Hematopoietic multipotent progenitor cell treated with erythropoietin and hydrocortisone succinate and interleukin-3 and kit ligand, for 8 days (in vitro differentiated cells): ENCODE results near the gene CFAP107.
"Not testable (repeated sequence)": the region's sequence is repeated elsewhere in the genome, so short reads cannot be mapped to it uniquely, and the experiment has no call there.

Experiments used
- DNase-seq: peaks from one replicate; pipeline ENCODE4 v3.0.0-alpha.2; 2015

CFAP107 gene, protein sequence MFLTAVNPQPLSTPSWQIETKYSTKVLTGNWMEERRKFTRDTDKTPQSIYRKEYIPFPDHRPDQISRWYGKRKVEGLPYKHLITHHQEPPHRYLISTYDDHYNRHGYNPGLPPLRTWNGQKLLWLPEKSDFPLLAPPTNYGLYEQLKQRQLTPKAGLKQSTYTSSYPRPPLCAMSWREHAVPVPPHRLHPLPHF

GRCh38 chr1:12745992-12746323, at the start of gene CFAP107:
Gene CFAP107 (plus strand): TSS chr1:12746200. CDS start chr1:12746431, 231 bp downstream.
- DNase-seq, result no peak

- no peak for DNase-seq
These were observed 49.3 kb upstream of the CFAP107 start for GRCh38 chr1:12696658-12697057.

GRCh38 chr1:12697397-12697796, 48.6 kb upstream of the CFAP107 start:
- no peak for DNase-seq

DNA sequence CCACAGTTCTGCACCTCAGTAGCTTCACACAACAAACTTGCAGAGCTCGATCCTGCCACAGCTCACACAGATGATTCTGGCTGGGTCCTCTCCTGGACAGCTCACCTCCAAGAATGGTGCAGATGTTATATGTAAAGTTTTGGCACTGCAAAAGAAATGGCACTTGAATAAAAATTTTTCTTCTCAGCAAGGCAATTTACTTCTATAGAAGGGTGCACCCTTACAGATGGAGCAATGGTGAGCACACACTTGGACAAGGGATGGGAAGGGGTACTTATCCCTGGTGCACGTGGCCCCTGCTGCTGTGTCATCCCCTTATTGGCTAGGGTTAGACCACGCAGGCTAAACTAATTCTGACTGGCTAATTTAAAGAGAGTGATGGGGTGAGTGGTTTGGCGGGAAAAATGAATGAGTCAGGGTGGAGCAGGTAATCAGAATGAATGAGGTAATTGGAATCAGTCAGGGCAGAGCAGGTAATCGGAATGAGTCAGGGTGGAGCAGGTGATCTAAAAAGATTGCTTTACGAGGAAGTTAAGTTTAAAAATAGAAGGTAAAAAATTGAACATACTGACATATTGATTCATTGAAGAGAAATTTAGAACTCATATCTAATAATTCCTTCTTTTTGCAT, 42.1 kb upstream of the CFAP107 start:
- no peak for DNase-seq

DNA sequence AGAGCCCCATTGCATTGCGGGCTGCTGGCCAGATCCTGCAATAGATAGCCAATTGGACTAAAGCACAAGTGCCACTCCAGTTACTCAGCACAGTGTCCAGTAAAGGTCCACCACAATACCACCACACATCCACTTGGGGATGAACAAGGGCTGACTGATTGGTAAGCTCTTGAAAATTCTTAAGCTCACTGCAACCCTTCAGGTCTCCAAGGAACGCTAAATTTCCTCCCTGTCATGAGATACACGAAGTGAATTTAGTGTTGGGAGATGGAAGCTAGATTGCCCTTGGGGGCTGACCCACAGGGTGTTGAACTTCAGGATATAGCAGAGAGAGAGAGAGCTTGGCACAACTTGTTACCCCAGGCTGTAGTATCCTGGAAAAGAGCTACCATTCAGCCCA, 39.9 kb upstream of the CFAP107 start:
- DNase-seq, result no peak

DNA sequence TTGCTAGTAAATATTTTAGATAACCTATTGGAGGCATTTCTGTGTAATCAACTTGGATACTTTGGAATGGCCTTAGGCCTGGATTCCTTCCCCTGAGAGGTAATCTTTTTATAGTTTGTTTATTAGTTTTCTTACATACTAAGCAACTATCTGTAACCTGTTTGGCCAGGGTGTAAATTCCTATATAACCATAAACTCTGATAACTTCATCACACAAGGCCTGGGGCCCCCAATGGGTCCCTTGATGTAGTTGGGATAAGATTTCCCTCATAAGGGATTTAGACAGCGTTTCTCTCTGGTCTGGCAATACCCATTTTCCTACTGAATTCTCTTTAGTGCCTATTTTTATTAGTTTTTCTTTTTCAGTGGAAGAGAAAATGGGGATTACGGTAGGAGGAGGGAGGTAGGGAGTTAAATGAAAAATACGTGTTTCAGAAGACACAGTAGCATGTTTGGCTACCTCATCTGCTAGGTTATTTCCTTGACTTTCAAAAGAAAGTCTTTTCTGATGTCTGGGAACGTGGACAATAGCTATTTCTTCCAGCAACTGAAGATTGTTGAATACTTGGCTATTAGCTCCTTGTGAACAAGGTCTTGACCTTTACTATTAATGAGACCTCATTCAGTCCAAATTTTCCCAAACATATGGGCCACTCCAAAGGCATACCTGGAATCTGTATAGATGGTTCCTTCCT, 37.5 kb upstream of the CFAP107 start:
- no peak for DNase-seq

- no peak for DNase-seq
These were observed 36.9 kb upstream of the CFAP107 start for GRCh38 chr1:12709091-12709491.

DNA sequence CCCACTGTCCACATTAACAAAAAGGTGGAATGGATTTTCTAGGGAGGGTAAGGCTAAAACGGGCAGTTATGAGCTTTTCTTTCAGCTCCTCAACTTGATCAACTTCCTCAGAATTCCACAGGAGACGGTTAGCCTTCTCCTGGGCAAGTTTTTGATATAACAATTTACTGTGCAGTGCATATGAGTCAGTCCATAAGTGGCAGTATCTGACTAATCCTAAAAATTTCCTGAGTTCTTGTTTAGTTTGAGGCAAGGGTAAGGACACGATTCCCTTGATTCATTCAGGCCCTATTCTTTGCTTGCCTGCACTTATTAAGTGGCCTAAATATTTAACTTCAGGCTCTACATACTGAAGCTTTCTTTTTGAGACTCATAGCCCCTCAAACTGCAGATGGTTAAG, 36.3 kb upstream of the CFAP107 start:
- no peak for DNase-seq

DNA sequence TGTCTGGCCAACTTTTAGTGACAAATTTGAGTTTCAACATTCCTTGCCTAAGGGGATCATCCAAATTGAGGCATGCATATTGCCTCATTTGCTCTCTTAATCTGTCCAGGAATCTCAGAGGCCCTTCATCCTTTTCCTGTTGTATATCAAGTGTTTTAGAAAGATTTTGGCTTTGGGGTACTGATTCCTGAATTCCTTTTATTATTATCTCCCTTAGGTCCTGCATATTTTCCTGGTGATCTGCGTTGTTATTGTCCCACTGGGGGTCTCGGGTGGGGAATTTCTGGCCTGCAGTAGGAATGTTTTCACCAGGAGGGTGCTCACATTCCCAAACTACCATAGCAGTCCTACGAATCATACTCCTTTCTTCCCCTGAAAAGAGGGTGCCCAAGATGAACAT, 34.5 kb upstream of the CFAP107 start:
- DNase-seq, result no peak

- no peak for DNase-seq
These were observed 33.9 kb upstream of the CFAP107 start for GRCh38 chr1:12712076-12712475.

GRCh38 chr1:12712929-12713328, 33.1 kb upstream of the CFAP107 start:
- no peak for DNase-seq

DNA sequence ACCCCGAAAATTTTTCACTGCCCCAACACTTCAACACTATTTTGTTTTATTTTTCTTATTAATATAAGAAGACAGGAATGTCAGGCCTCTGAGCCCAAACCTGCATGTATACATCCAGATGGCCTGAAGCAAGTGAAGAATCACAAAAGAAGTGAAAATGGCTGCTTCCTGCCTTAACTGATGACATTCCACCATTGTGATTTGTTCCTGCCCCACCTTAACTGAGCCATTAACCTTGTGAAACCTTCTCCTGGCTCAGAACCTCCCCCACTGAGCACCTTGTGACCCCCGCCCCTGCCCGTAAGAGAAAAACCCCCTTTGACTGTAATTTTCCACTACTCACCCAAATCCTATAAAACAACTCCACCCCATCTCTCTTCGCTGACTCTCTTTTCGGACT, 32.3 kb upstream of the CFAP107 start:
- not testable (repeated sequence) for DNase-seq

GRCh38 chr1:12714710-12715475, 31.1 kb upstream of the CFAP107 start:
- no peak for DNase-seq

DNA sequence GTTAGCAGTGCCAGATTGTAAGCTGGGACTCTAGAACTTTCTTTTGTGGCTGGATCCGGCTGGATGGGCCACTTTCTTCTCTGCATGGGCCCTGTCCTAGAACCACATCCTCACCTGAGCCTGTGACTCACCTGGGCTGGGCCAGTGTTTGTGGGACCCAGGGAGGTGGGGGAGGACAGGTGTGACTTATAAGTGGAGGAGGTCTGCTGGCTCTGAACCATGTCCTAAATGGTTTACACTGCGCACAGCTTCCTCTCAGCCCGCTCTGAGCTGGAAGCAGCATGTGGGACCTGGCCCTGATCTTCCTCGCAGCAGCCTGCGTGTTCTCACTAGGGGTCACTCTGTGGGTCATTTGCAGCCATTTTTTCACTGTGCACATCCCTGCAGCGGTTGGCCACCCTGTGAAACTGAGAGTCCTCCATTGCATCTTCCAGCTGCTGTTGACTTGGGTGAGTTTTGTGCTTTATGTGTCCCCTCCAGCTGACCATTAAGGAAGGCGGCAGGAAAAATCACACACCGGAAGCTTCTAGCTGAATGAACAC, 30.0 kb upstream of the CFAP107 start, which contains the start of gene AADACL3:
AADACL3 (plus strand) TSS at position 215 of the 542 bp plus-strand sequence; CDS start at position 282, 67 bp downstream.
- DNase-seq, result no peak

DNA sequence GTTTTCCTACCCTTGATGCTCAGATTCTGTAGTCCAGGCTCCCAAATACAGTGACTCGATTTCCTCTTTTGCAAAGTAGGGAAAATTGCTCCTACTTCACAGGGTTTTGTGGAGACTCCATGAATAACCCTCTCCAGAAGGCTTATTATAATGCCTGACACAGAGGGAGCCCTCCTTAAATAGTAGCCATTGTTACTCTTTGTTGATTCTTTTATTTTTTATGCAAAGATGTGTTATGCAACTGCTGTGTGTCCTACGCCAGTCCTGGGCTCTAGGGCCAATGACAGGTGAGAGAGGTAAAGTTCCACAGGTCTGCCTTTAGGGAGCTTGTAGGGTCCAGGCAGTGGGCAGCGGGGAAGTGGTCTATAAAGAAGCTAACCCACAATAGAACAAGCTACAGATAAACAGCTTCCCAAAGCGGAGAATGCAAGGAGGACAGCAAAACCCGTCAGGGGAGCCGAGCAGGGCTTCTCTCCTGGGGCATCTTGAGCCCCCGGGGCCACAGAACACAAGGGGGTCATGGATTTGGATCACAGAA, 28.6 kb upstream of the CFAP107 start:
- no peak for DNase-seq

- no peak for DNase-seq
These were observed 23.4 kb upstream of the CFAP107 start for GRCh38 chr1:12722626-12723025.

DNA sequence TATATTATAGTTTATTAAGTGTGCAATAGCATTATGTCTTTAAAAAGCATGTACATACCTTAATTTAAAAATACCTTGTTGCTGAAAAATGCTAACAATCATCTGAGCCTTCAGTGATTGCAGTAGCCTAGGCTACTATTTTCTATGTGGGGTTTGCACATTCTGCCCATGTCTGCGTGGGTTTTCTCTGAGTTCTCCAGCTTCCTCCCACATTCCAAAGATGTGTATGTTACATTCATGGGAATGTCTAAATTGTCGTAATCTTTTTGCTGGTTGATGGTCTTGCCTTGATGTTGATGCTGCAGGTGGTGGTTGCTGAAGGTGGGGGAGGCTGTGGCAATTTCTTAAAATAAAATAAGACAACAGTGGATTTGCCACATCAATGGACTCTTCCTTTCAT, 17.6 kb upstream of the CFAP107 start:
- no peak for DNase-seq

- DNase-seq, result no peak
These were observed 15.8 kb upstream of the CFAP107 start for GRCh38 chr1:12730156-12730555.

DNA sequence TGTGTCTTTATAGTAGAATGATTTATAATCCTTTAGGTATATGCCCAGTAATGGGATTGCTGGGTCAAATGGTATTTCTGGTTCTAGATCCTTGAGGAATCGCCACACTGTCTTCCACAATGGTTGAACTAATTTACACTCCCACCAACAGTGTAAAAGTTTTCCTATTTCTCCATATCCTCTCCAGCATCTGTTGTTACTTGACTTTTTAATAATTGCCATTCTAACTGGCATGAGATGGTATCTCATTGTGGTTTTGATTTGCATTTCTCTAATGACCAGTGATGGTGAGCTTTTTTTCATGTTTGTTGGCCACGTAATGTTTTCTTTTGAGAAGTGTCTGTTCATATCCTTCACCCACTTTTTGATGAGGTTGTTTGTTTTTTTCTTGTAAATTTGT, 14.9 kb upstream of the CFAP107 start:
- DNase-seq, result not testable (repeated sequence)

DNA sequence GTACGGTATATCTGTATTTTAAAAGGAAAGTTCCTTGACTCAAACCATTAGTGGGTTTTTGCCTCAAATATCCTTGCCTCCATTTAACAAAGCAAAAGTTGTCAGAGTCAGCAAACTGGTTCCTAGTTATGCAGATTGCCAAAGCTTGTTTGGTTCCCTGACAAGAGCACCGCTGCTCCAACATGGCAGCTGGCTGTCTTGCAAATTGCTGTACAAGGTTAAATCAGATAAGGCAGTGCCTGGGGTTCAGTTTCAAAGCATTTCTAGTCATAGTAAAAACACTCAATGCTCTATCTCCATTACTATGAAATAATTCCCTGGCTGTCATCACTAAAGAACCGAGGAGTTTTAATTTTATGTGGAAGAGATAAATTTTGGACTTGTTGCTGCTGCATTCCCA, 11.3 kb upstream of the CFAP107 start:
- no peak for DNase-seq

GRCh38 chr1:12738934-12739333, 7.1 kb upstream of the CFAP107 start:
- DNase-seq, result no peak

- no peak for DNase-seq
These were observed 6.4 kb upstream of the CFAP107 start for GRCh38 chr1:12739613-12740012.

DNA sequence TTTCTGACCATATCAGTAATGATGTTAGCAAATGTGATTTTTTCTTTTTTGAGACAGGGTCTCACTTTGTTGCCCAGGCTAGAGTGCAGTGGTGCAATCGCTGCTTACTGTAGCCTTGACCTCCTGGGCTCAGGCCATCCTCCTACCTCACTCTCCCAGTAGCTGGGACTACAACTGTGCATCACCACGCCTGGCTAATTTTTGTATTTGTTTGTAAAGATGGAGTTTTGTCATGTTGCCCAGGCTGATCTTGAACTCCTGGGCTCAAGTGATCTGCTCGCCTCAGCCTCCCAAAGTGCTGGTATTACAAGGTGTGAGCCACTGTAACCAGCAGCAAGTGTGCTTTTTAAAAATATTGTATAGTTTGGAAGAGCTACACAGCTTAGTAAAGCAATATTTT, 4.1 kb upstream of the CFAP107 start:
- no peak for DNase-seq
